Caco-2 (cell line): ENCODE results near the gene PNMT. TPM values are rescaled to one million over a fixed set of nuclear protein-coding genes. Genes with fewer than 3 reads are reported as not detected.
A peak's percentile ranks its signal among the peaks of the same experiment; 100 is the strongest.

Experiments
- BruUV-seq: library from RNA; stranded (reverse); fragments of 400-500 nt; replicated peaks from 2 replicates; lab custom pipeline; 2021; lab: Mats Ljungman, UMichigan
- CTCF ChIA-PET: fragments of 300-600 bp; sonication (Branson Sonifier 250); formaldehyde crosslinking; loops from one replicate; lab custom pipeline; 2022; ENCODE audit warnings: antibody characterized with exemption; lab: Charles Lee
- POLR2A ChIA-PET: fragments of 300-600 bp; sonication (Branson Sonifier 250); formaldehyde crosslinking; loops from one replicate; lab custom pipeline; 2022; ENCODE audit warnings: antibody characterized with exemption; lab: Charles Lee
- DNase-seq, 2 experiments: peaks; one replicate each; pipeline versions ENCODE4 v3.0.0 to v3.0.0-alpha.2; 2020 to 2022
- H3K27me3 ChIP-seq: replicated peaks from 2 replicates; pipeline ENCODE4 v1.6.0; 2011; ENCODE audit warnings: low read length; ENCODE audit not compliant: control insufficient read depth, insufficient read depth
- H3K36me3 ChIP-seq: 2 replicates; pipeline ENCODE4 v1.5.1; 2011; ENCODE audit warnings: low read length; ENCODE audit not compliant: control insufficient read depth, insufficient read depth
- H3K4me1 ChIP-seq: fragments of 250-450 bp; sonication (Bioruptor Pico); 2 replicates; pipeline ENCODE4 v1.5.1; 2020; ENCODE audit warnings: mild to moderate bottlenecking
- H3K4me3 ChIP-seq: 2 replicates; pipeline ENCODE4 v1.5.1; 2011; ENCODE audit warnings: low read depth, mild to moderate bottlenecking, control low read depth, low read length
- H3K9me3 ChIP-seq: fragments of 250-450 bp; sonication (Bioruptor Pico); 2 replicates; pipeline ENCODE4 v1.5.1; 2020; ENCODE audit warnings: mild to moderate bottlenecking, moderate library complexity
- H3K27ac Mint-ChIP-seq: one replicate; pipeline ENCODE4 v1.8.0; 2022; ENCODE audit warnings: mixed read lengths; ENCODE audit not compliant: unreplicated experiment
- H3K27me3 Mint-ChIP-seq: one replicate; pipeline ENCODE4 v1.8.0; 2022; ENCODE audit warnings: mixed read lengths; ENCODE audit not compliant: insufficient read depth, unreplicated experiment
- H3K36me3 Mint-ChIP-seq: one replicate; pipeline ENCODE4 v1.8.0; 2022; ENCODE audit warnings: mild to moderate bottlenecking, mixed read lengths; ENCODE audit not compliant: insufficient read depth, unreplicated experiment
- H3K4me1 Mint-ChIP-seq: one replicate; pipeline ENCODE4 v1.8.0; 2022; ENCODE audit warnings: low read depth, mixed read lengths; ENCODE audit not compliant: unreplicated experiment
- H3K4me3 Mint-ChIP-seq: one replicate; pipeline ENCODE4 v1.8.0; 2022; ENCODE audit warnings: mild to moderate bottlenecking, moderate library complexity, mixed read lengths; ENCODE audit not compliant: unreplicated experiment
- H3K9me3 Mint-ChIP-seq: one replicate; pipeline ENCODE4 v1.8.0; 2022; ENCODE audit warnings: mixed read lengths; ENCODE audit not compliant: unreplicated experiment
- intact Hi-C: fragments of 100-400 bp; cut with micrococcal nuclease; formaldehyde crosslinking; loops from one replicate; pipeline ENCODE4 v1.10.0; 2022; ENCODE audit not compliant: unreplicated experiment
- total RNA-seq: library from RNA; stranded (reverse); gene quantifications from 2 replicates; pipeline ENCODE4 v1.2.3, GENCODE V29; 2022
- TF ChIP-seq, protein P1 (sequence below), 2 experiments: fragments of 200-600 bp in 1 of 2; IDR thresholded peaks; 1 replicate in 1 of 2; 2 replicates in 1 of 2; pipeline versions ENCODE4 v1.5.1 to v1.8.0; 2011 to 2022; ENCODE audit warnings: antibody characterized with exemption in 1 of 2, control low read depth in 1 of 2, inconsistent platforms in 1 of 2, low read depth in 1 of 2, low read length in 1 of 2, mild to moderate bottlenecking in 1 of 2, moderate library complexity in 1 of 2; ENCODE audit not compliant: insufficient read depth in 1 of 2, severe bottlenecking in 1 of 2, unreplicated experiment in 1 of 2

The PNMT gene
- total RNA-seq, 1 experiment from 2014 or later, result not detected

DNA sequence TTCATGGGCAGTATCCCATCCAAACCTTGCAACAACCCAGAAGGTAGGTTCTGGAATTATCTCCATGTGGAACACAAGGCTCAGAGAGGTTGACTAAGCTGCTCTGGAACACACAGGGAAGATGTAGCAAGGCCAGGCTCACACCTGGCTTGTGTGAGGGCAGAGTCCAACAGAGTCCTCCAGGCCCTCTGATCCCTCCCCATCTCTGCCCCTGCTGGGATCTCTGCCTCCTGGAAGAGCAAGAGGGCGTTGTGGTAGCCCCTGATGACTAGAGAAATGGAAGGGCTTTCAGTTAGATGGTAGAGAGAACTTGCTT is 48.5 kb upstream of the PNMT start:
- TF ChIP-seq, protein P1, sequence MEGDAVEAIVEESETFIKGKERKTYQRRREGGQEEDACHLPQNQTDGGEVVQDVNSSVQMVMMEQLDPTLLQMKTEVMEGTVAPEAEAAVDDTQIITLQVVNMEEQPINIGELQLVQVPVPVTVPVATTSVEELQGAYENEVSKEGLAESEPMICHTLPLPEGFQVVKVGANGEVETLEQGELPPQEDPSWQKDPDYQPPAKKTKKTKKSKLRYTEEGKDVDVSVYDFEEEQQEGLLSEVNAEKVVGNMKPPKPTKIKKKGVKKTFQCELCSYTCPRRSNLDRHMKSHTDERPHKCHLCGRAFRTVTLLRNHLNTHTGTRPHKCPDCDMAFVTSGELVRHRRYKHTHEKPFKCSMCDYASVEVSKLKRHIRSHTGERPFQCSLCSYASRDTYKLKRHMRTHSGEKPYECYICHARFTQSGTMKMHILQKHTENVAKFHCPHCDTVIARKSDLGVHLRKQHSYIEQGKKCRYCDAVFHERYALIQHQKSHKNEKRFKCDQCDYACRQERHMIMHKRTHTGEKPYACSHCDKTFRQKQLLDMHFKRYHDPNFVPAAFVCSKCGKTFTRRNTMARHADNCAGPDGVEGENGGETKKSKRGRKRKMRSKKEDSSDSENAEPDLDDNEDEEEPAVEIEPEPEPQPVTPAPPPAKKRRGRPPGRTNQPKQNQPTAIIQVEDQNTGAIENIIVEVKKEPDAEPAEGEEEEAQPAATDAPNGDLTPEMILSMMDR (IDR thresholded peaks at IDR 0.05; ENCODE audit: insufficient read depth in 1 of 2, low read depth in 1 of 2, low read length in 1 of 2, severe bottlenecking in 1 of 2, unreplicated experiment in 1 of 2), result no peak
- ChIA-PET POLR2A (no interaction called here), CTCF (interaction anchor here (1.0 to 3.6 kb wide), 3 partner anchors 45 to 72 kb away, joined by 3 to 44 read pairs (median 6); partner anchors contain the start of gene PNMT)
- Histone ChIP-seq H3K9me3 (no peaks in the 10 kb centered on the region), H3K4me1 (peaks cover 14% of the 10 kb centered on the region; the same call in 1 of the 2 replicates), H3K36me3 (no peaks in the 10 kb centered on the region), H3K27me3 (peaks cover 4% of the 10 kb centered on the region; the same call in 1 of the 2 replicates), H3K4me3 (no peak overlapping the region)
- intact Hi-C loops, result no loop called here
- Mint-ChIP-seq H3K27ac (no peak overlapping the region), H3K4me3 (no peak overlapping the region), H3K27me3 (peaks cover 19% of the 10 kb centered on the region), H3K36me3 (no peaks in the 10 kb centered on the region), H3K4me1 (no peaks in the 10 kb centered on the region), H3K9me3 (no peaks in the 10 kb centered on the region)
- no TSS peak for BruUV-seq
- no peak for DNase-seq

DNA sequence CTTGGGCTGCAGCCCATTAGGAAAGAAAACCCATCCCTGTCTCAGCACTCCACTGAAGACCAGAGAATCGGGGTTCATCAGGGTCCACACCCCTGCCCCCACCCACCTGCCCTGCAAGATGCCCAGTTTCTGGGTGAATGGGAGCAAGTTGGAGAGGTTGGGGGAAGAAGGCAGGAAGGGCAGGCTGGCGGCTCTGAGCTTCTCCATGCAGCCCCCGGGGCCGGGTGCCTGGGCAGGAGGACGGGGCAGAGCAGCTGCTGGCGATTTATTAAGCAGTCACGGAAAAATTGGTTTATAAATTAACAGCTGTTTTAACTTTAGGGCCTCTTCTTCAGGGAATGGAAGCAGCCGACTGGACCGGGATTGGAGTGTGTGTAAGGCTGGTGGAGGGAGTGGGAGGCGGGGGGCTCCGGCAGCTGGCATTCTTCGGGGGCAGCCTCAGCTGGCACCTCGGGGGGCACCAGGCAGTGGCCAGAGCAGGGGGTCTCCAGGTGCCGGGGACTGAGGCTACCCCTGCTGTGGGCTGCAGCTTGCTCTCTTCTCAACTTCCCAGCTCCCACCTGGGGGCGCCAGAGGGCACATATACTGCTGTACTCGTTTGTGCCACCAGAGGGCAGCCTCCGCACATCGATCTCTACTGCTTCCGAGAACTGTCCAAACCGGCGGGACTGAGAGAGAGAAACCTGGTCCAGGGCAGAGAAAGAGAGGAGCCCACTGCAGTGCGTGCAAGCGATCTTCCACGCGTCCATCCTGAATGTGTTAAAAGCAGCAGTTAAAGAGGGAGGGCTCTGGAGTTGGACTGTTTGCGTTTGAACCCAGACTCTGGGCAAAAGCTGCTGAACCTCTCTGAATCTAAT is 46.5 kb upstream of the PNMT start:
- H3K36me3 ChIP-seq, result no peaks in the 10 kb centered on the region
- peaks cover 14% of the 10 kb centered on the region; the same call in 1 of the 2 replicates for H3K4me1 ChIP-seq
- Mint-ChIP-seq H3K4me1 (no peaks in the 10 kb centered on the region), H3K27ac (no peak overlapping the region), H3K36me3 (no peaks in the 10 kb centered on the region), H3K9me3 (no peaks in the 10 kb centered on the region), H3K4me3 (no peak overlapping the region), H3K27me3 (peaks cover 12% of the 10 kb centered on the region)
- 0 out of 2 replicates have a peak, but pooled peaks cover 4% of the 10 kb centered on the region for H3K27me3 ChIP-seq
- ChIA-PET CTCF (interaction anchor here (0.5 to 3.6 kb wide), 61 partner anchors 9 to 923 kb away, joined by 3 to 44 read pairs (median 5); partner anchors contain the start of genes CDK12, ERBB2, MED1 and MED24), POLR2A (interaction anchor here (0.5 kb wide), 1 partner anchor 108 kb away, joined by 3 read pairs; no protein-coding TSS in a partner anchor)
- TF ChIP-seq, protein P1 (IDR thresholded peaks at IDR 0.05; ENCODE audit: insufficient read depth in 1 of 2, low read depth in 1 of 2, low read length in 1 of 2, severe bottlenecking in 1 of 2, unreplicated experiment in 1 of 2), result peak; percentile 100
- H3K9me3 ChIP-seq, result no peaks in the 10 kb centered on the region
- H3K4me3 ChIP-seq, result no peak overlapping the region
- no TSS peak for BruUV-seq
- peak; percentile 82 to 92 for DNase-seq
- intact Hi-C loops, result loop anchor here (1.0 kb wide), 3 partner anchors 47 to 133 kb away; partner anchors contain the start of gene PNMT

GRCh38 chr17:39622380-39623006 is 45.8 kb upstream of the PNMT start:
- Mint-ChIP-seq H3K9me3 (no peaks in the 10 kb centered on the region), H3K4me1 (no peaks in the 10 kb centered on the region), H3K36me3 (no peaks in the 10 kb centered on the region), H3K27me3 (peaks cover 10% of the 10 kb centered on the region), H3K27ac (no peak overlapping the region), H3K4me3 (no peak overlapping the region)
- ChIA-PET CTCF (interaction anchor here (1.0 to 3.6 kb wide), 20 partner anchors 9 to 161 kb away, joined by 4 to 44 read pairs (median 12); partner anchors contain the start of genes CDK12, MIEN1, PNMT and STARD3), POLR2A (no interaction called here)
- BruUV-seq, result no TSS peak
- peaks cover 14% of the 10 kb centered on the region; the same call in 1 of the 2 replicates for H3K4me1 ChIP-seq
- intact Hi-C loops, result loop anchor here (1.0 kb wide), 4 partner anchors 46 to 132 kb away; partner anchors contain the start of gene PNMT
- no peaks in the 10 kb centered on the region for H3K36me3 ChIP-seq
- no peaks in the 10 kb centered on the region for H3K9me3 ChIP-seq
- no peak for DNase-seq
- H3K4me3 ChIP-seq, result no peak overlapping the region
- H3K27me3 ChIP-seq, result 0 out of 2 replicates have a peak, but pooled peaks cover 1% of the 10 kb centered on the region
- TF ChIP-seq, protein P1 (IDR thresholded peaks at IDR 0.05; ENCODE audit: insufficient read depth in 1 of 2, low read depth in 1 of 2, low read length in 1 of 2, severe bottlenecking in 1 of 2, unreplicated experiment in 1 of 2), result no peak
